Suprapubic skin (tissue), 4 donors: ENCODE measurements around the gene GALNT6.

Experiments
- POLR2A ChIP-seq, 2 donors: fragments of 450-650 bp; IDR thresholded peaks; one replicate each; pipeline ENCODE4 v1.6.1; 2017; ENCODE audit warnings: antibody characterized with exemption in 2 of 2, mild to moderate bottlenecking in 2 of 2, moderate library complexity in 2 of 2
- POLR2AphosphoS5 ChIP-seq, 3 donors: sonication (generic); formaldehyde crosslinking; IDR thresholded peaks; one replicate each; pipeline ENCODE4 v1.6.1; 2017; ENCODE audit warnings: antibody characterized with exemption in 3 of 3
- TF ChIP-seq, protein P1 (sequence below), 2 donors: fragments of 200-600 bp in 1 of 2; fragments of 450-650 bp in 1 of 2; sonication (generic) in 1 of 2; IDR thresholded peaks; one replicate each; pipeline ENCODE4 v1.5.1; 2016 to 2019; ENCODE audit warnings: antibody characterized with exemption in 2 of 2, mild to moderate bottlenecking in 1 of 2, moderate library complexity in 1 of 2

DNA sequence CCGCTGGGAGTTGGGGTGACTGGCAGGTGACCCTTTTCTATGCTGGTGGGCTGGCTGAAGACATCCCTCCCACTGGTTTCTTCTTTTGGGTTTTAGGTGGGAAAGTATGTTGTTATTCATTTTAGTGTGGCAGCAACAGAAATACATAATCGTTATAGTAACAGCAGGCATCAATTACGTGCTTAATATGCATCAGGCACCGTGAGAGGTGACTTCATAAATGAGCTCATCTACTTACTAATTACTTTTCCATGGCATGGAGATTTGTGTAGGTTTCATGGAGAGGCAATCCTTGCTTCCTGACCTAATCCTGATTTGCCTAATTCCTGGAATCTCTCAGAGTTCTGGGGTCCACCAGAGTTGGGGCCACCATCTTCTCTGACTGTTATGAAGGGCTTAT, 31.4 kb downstream of the GALNT6 start:
- TF ChIP-seq, protein P1, sequence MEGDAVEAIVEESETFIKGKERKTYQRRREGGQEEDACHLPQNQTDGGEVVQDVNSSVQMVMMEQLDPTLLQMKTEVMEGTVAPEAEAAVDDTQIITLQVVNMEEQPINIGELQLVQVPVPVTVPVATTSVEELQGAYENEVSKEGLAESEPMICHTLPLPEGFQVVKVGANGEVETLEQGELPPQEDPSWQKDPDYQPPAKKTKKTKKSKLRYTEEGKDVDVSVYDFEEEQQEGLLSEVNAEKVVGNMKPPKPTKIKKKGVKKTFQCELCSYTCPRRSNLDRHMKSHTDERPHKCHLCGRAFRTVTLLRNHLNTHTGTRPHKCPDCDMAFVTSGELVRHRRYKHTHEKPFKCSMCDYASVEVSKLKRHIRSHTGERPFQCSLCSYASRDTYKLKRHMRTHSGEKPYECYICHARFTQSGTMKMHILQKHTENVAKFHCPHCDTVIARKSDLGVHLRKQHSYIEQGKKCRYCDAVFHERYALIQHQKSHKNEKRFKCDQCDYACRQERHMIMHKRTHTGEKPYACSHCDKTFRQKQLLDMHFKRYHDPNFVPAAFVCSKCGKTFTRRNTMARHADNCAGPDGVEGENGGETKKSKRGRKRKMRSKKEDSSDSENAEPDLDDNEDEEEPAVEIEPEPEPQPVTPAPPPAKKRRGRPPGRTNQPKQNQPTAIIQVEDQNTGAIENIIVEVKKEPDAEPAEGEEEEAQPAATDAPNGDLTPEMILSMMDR (IDR thresholded peaks at IDR 0.05) = no peak
- TF ChIP-seq POLR2A (IDR thresholded peaks at IDR 0.05) (no peak), POLR2AphosphoS5 (IDR thresholded peaks at IDR 0.05) (no peak)
